Smooth muscle cell (in vitro differentiated cells): Measurements from ENCODE around the gene KRTAP5-6. TPM values are rescaled to one million over a fixed set of nuclear protein-coding genes. Genes with fewer than 3 reads are reported as not detected.

Experiments used
- DNase-seq: peaks from one replicate; lab custom pipeline; 2025; ENCODE audit not compliant: unreplicated experiment; lab: John Stamatoyannopoulos, UW
- H2AFZ ChIP-seq: fragments of 200-600 bp; sonication (generic); 2 replicates; pipeline ENCODE4 v1.6.0; 2016; ENCODE audit warnings: antibody characterized with exemption, low read depth, mild to moderate bottlenecking
- H3F3A ChIP-seq: fragments of 200-600 bp; sonication (generic); 2 replicates; pipeline ENCODE4 v1.6.0; 2017; ENCODE audit warnings: antibody characterized with exemption, low read depth
- H3K27ac ChIP-seq: fragments of 200-600 bp; sonication (generic); 2 replicates; pipeline ENCODE4 v1.5.1; 2016; ENCODE audit warnings: low read depth, mild to moderate bottlenecking
- H3K27me3 ChIP-seq: fragments of 200-600 bp; sonication (generic); 2 replicates; pipeline ENCODE4 v1.6.1; 2016; ENCODE audit warnings: low read depth, mild to moderate bottlenecking
- H3K36me3 ChIP-seq: fragments of 200-600 bp; sonication (generic); 2 replicates; pipeline ENCODE4 v1.5.1; 2016; ENCODE audit warnings: low read depth
- H3K4me1 ChIP-seq: fragments of 200-600 bp; sonication (generic); 2 replicates; pipeline ENCODE4 v1.5.1; 2016; ENCODE audit warnings: low read depth
- H3K4me2 ChIP-seq: fragments of 200-600 bp; sonication (generic); 2 replicates; pipeline ENCODE4 v1.6.0; 2016; ENCODE audit warnings: mild to moderate bottlenecking
- H3K4me3 ChIP-seq: fragments of 200-600 bp; sonication (generic); 2 replicates; pipeline ENCODE4 v1.5.1; 2016; ENCODE audit warnings: mild to moderate bottlenecking
- H3K79me2 ChIP-seq: fragments of 200-600 bp; sonication (generic); 2 replicates; pipeline ENCODE4 v1.6.0; 2016; ENCODE audit warnings: low read depth, mild to moderate bottlenecking
- H3K9ac ChIP-seq: fragments of 200-600 bp; sonication (generic); 2 replicates; pipeline ENCODE4 v1.6.0; 2016; ENCODE audit warnings: low read depth
- H3K9me3 ChIP-seq: fragments of 200-600 bp; sonication (generic); replicated peaks from 2 replicates; pipeline ENCODE4 v1.5.1; 2016; ENCODE audit warnings: low read depth
- H4K20me1 ChIP-seq: fragments of 200-600 bp; sonication (generic); 2 replicates; pipeline ENCODE4 v1.6.0; 2016; ENCODE audit warnings: low read depth
- WGBS: methylation state at CpG from one replicate; pipeline ENCODE4 v1.1.7; 2016; ENCODE audit warnings: low lambda C conversion rate; 5-methylcytosine and 5-hydroxymethylcytosine counted together
- polyA plus RNA-seq: library from polyadenylated mRNA; unstranded; fragments of >200 nt; fragmentation: Nextera tagmentation; extraction: Ambion mirVana; gene quantifications from 2 replicates; pipeline ENCODE4 v1.2.1, GENCODE V29; 2016
- total RNA-seq: library from RNA; depleted of rRNA; stranded (reverse); fragments of >200 nt; gene quantifications from 2 replicates; pipeline ENCODE4 v1.2.3, GENCODE V29; 2014
- TF ChIP-seq, protein P1 (sequence below): fragments of 200-600 bp; sonication (generic); IDR thresholded peaks from 2 replicates; pipeline ENCODE4 v1.5.1; 2017; ENCODE audit warnings: borderline replicate concordance, mild to moderate bottlenecking, antibody characterized with exemption; ENCODE audit not compliant: insufficient read depth, poor library complexity, severe bottlenecking

Gene KRTAP5-6
- total and polyA plus RNA-seq, 2 experiments from 2014 or later, result not detected

DNA sequence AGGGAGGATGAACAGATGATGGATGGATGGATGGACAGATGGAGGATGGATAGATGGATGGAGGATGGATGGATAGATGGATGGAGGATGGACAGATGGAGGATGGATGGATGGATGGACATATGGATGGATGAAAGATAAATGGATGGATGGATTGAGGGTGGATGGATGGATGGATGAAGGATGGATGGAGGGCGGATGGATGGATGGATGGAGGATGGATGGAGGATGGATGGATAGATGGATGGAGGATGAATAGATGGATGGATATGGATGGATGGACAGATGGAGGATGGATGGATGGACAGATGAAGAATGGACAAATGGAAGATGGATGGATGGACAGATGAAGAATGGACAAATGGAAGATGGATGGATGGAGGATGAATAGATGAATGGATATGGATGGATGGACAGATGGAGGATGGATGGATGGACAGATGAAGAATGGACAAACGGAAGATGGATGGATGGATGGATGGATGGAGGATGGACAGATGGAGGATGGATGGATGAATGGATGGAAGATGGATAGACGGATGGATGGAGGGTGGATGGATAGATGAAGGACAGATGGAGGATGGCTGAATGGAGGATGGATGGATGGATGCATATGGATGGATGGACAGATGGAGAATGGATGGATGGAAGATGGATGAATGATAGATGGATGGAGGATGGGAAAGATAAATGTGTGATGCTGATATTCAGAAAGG is 46.0 kb downstream of the KRTAP5-6 start:
- Histone ChIP-seq H3K27ac (no peak overlapping the region), H3K4me2 (no peak overlapping the region), H3K4me3 (no peak overlapping the region), H3K4me1 (no peaks in the 10 kb centered on the region), H3K9me3 (no peaks in the 10 kb centered on the region), H3K79me2 (no peaks in the 10 kb centered on the region), H3K36me3 (no peaks in the 10 kb centered on the region), H3K9ac (no peak overlapping the region), H4K20me1 (peaks cover 30% of the 10 kb centered on the region), H2AFZ (no peak overlapping the region), H3K27me3 (no peaks in the 10 kb centered on the region), H3F3A (peaks cover 4% of the 10 kb centered on the region)
- TF ChIP-seq, protein P1, sequence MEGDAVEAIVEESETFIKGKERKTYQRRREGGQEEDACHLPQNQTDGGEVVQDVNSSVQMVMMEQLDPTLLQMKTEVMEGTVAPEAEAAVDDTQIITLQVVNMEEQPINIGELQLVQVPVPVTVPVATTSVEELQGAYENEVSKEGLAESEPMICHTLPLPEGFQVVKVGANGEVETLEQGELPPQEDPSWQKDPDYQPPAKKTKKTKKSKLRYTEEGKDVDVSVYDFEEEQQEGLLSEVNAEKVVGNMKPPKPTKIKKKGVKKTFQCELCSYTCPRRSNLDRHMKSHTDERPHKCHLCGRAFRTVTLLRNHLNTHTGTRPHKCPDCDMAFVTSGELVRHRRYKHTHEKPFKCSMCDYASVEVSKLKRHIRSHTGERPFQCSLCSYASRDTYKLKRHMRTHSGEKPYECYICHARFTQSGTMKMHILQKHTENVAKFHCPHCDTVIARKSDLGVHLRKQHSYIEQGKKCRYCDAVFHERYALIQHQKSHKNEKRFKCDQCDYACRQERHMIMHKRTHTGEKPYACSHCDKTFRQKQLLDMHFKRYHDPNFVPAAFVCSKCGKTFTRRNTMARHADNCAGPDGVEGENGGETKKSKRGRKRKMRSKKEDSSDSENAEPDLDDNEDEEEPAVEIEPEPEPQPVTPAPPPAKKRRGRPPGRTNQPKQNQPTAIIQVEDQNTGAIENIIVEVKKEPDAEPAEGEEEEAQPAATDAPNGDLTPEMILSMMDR, result no peak
- WGBS, result 89% methylated on average over 3 of the region's 3 CpGs
- DNase-seq, result no peak

GRCh38 chr11:1743585-1744136 is 46.7 kb downstream of the KRTAP5-6 start:
- Histone ChIP-seq H4K20me1 (peaks cover 36% of the 10 kb centered on the region), H3K4me2 (no peak overlapping the region), H3K27me3 (no peaks in the 10 kb centered on the region), H3K36me3 (no peaks in the 10 kb centered on the region), H3K9me3 (no peaks in the 10 kb centered on the region), H3K27ac (no peak overlapping the region), H3K9ac (no peak overlapping the region), H3F3A (peaks cover 4% of the 10 kb centered on the region), H3K4me1 (peaks cover 5% of the 10 kb centered on the region), H2AFZ (no peak overlapping the region), H3K79me2 (no peaks in the 10 kb centered on the region), H3K4me3 (no peak overlapping the region)
- TF ChIP-seq, protein P1, result no peak
- no peak for DNase-seq
- 82% methylated on average over 10 of the region's 10 CpGs for WGBS

- no peak overlapping the region for H3K9ac ChIP-seq
- no peak overlapping the region for H3K4me3 ChIP-seq
- H4K20me1 ChIP-seq, result peaks cover 38% of the 10 kb centered on the region
- H3K9me3 ChIP-seq, result no peaks in the 10 kb centered on the region
- TF ChIP-seq, protein P1, result no peak
- H3K36me3 ChIP-seq, result no peaks in the 10 kb centered on the region
- no peak overlapping the region for H3K27ac ChIP-seq
- H3K27me3 ChIP-seq, result no peaks in the 10 kb centered on the region
- no peak for DNase-seq
- no peak overlapping the region for H2AFZ ChIP-seq
- H3F3A ChIP-seq, result peaks cover 4% of the 10 kb centered on the region
- H3K79me2 ChIP-seq, result no peaks in the 10 kb centered on the region
- peaks cover 6% of the 10 kb centered on the region for H3K4me1 ChIP-seq
- no peak overlapping the region for H3K4me2 ChIP-seq
- WGBS, result 89% methylated on average over 21 of the region's 23 CpGs
These were observed 47.3 kb downstream of the KRTAP5-6 start for GRCh38 chr11:1744137-1744886.
